T47D (cell line): ENCODE data around the gene DMRTA1.
"Not testable (repeated sequence)": the region's sequence is repeated elsewhere in the genome, so short reads cannot be mapped to it uniquely, and the experiment has no call there.

ENCODE experiments used
- DNase-seq, 2 experiments: peaks; one replicate each; pipeline versions ENCODE4 v3.0.0 to v3.0.0-alpha.2; 2011 to 2012; ENCODE audit warnings: low read depth in 1 of 2, low spot score in 1 of 2
- JUND ChIP-seq: IDR thresholded peaks from 2 replicates; pipeline ENCODE4 v1.6.1; 2012; ENCODE audit warnings: low read depth
- in situ Hi-C: cut with HindIII; loops from 2 replicates; pipeline ENCODE4 v1.10.0; 2016; ENCODE audit warnings: low sequenced_read_pairs, low pct_unique_long_range_greater_than_20kb

Gene DMRTA1

GRCh38 chr9:22440841-22441240 is 5.8 kb upstream of the DMRTA1 start:
- in situ Hi-C loops: no loop called here
- no peak for TF ChIP-seq JUND
- DNase-seq: no peak

- TF ChIP-seq JUND: no peak
- in situ Hi-C loops: no loop called here
- DNase-seq: no peak
These were observed 460 bp downstream of the DMRTA1 start for GRCh38 chr9:22446950-22447617.

GRCh38 chr9:22447618-22448305 is 1.1 kb downstream of the DMRTA1 start:
- no peak for TF ChIP-seq JUND
- DNase-seq: no peak
- in situ Hi-C loops: no loop called here

- no peak for TF ChIP-seq JUND
- in situ Hi-C loops: no loop called here
- no peak for DNase-seq
These were observed 3.1 kb downstream of the DMRTA1 start for GRCh38 chr9:22449719-22450118.

GRCh38 chr9:22452415-22453010 is 5.9 kb downstream of the DMRTA1 start:
- TF ChIP-seq JUND: no peak
- in situ Hi-C loops: no loop called here
- DNase-seq: peak in 1 of 2 experiments; percentile 49

GRCh38 chr9:22454016-22454415 is 7.4 kb downstream of the DMRTA1 start:
- in situ Hi-C loops: no loop called here
- TF ChIP-seq JUND: no peak
- no peak for DNase-seq

GRCh38 chr9:22455181-22455580 is 8.6 kb downstream of the DMRTA1 start:
- in situ Hi-C loops: no loop called here
- DNase-seq: peak in 1 of 2 experiments; percentile 29
- TF ChIP-seq JUND: no peak

- DNase-seq: peak in 1 of 2 experiments; percentile 37
- no peak for TF ChIP-seq JUND
- in situ Hi-C loops: no loop called here
These were observed 10.8 kb downstream of the DMRTA1 start for GRCh38 chr9:22457448-22457847.

GRCh38 chr9:22463205-22463604 is 16.6 kb downstream of the DMRTA1 start:
- no peak for TF ChIP-seq JUND
- DNase-seq: no peak
- in situ Hi-C loops: no loop called here

GRCh38 chr9:22469928-22470544 is 23.4 kb downstream of the DMRTA1 start:
- no peak for TF ChIP-seq JUND
- peak in 1 of 2 experiments; percentile 76 for DNase-seq
- in situ Hi-C loops: no loop called here

- no peak for TF ChIP-seq JUND
- DNase-seq: no peak
- in situ Hi-C loops: no loop called here
These were observed 34.9 kb downstream of the DMRTA1 start for GRCh38 chr9:22481566-22481965.

- in situ Hi-C loops: no loop called here
- TF ChIP-seq JUND: no peak
These were observed 37.0 kb downstream of the DMRTA1 start for GRCh38 chr9:22483528-22484070.

GRCh38 chr9:22496197-22496596 is 49.6 kb downstream of the DMRTA1 start:
- in situ Hi-C loops, DNase-seq: not testable (repeated sequence)

More at GRCh38 chr9:22483528-22484070, 37.0 kb downstream of the DMRTA1 start:
- no peak for DNase-seq
